Smooth muscle cell (in vitro differentiated cells): Measurements from ENCODE around the gene HES7. TPM values are rescaled to one million over a fixed set of nuclear protein-coding genes. Genes with fewer than 3 reads are reported as not detected.

Experiments
- DNase-seq: peaks from one replicate; lab custom pipeline; 2025; ENCODE audit not compliant: unreplicated experiment; lab: John Stamatoyannopoulos, UW
- H2AFZ ChIP-seq: fragments of 200-600 bp; sonication (generic); 2 replicates; pipeline ENCODE4 v1.6.0; 2016; ENCODE audit warnings: antibody characterized with exemption, low read depth, mild to moderate bottlenecking
- H3F3A ChIP-seq: fragments of 200-600 bp; sonication (generic); 2 replicates; pipeline ENCODE4 v1.6.0; 2017; ENCODE audit warnings: antibody characterized with exemption, low read depth
- H3K27ac ChIP-seq: fragments of 200-600 bp; sonication (generic); 2 replicates; pipeline ENCODE4 v1.5.1; 2016; ENCODE audit warnings: low read depth, mild to moderate bottlenecking
- H3K27me3 ChIP-seq: fragments of 200-600 bp; sonication (generic); 2 replicates; pipeline ENCODE4 v1.6.1; 2016; ENCODE audit warnings: low read depth, mild to moderate bottlenecking
- H3K36me3 ChIP-seq: fragments of 200-600 bp; sonication (generic); 2 replicates; pipeline ENCODE4 v1.5.1; 2016; ENCODE audit warnings: low read depth
- H3K4me1 ChIP-seq: fragments of 200-600 bp; sonication (generic); 2 replicates; pipeline ENCODE4 v1.5.1; 2016; ENCODE audit warnings: low read depth
- H3K4me2 ChIP-seq: fragments of 200-600 bp; sonication (generic); 2 replicates; pipeline ENCODE4 v1.6.0; 2016; ENCODE audit warnings: mild to moderate bottlenecking
- H3K4me3 ChIP-seq: fragments of 200-600 bp; sonication (generic); 2 replicates; pipeline ENCODE4 v1.5.1; 2016; ENCODE audit warnings: mild to moderate bottlenecking
- H3K79me2 ChIP-seq: fragments of 200-600 bp; sonication (generic); 2 replicates; pipeline ENCODE4 v1.6.0; 2016; ENCODE audit warnings: low read depth, mild to moderate bottlenecking
- H3K9ac ChIP-seq: fragments of 200-600 bp; sonication (generic); 2 replicates; pipeline ENCODE4 v1.6.0; 2016; ENCODE audit warnings: low read depth
- H3K9me3 ChIP-seq: fragments of 200-600 bp; sonication (generic); replicated peaks from 2 replicates; pipeline ENCODE4 v1.5.1; 2016; ENCODE audit warnings: low read depth
- H4K20me1 ChIP-seq: fragments of 200-600 bp; sonication (generic); 2 replicates; pipeline ENCODE4 v1.6.0; 2016; ENCODE audit warnings: low read depth
- CTCF ChIP-seq: fragments of 200-600 bp; sonication (generic); IDR thresholded peaks from 2 replicates; pipeline ENCODE4 v1.5.1; 2017; ENCODE audit warnings: borderline replicate concordance, mild to moderate bottlenecking, antibody characterized with exemption; ENCODE audit not compliant: insufficient read depth, poor library complexity, severe bottlenecking
- WGBS: methylation state at CpG from one replicate; pipeline ENCODE4 v1.1.7; 2016; ENCODE audit warnings: low lambda C conversion rate; 5-methylcytosine and 5-hydroxymethylcytosine counted together
- polyA plus RNA-seq: library from polyadenylated mRNA; unstranded; fragments of >200 nt; fragmentation: Nextera tagmentation; extraction: Ambion mirVana; gene quantifications from 2 replicates; pipeline ENCODE4 v1.2.1, GENCODE V29; 2016
- total RNA-seq: library from RNA; depleted of rRNA; stranded (reverse); fragments of >200 nt; gene quantifications from 2 replicates; pipeline ENCODE4 v1.2.3, GENCODE V29; 2014

The HES7 gene
- total and polyA plus RNA-seq, 2 experiments from 2014 or later, result not detected

- Histone ChIP-seq H3K36me3 (no peaks in the 10 kb centered on the region), H3K79me2 (no peaks in the 10 kb centered on the region), H4K20me1 (peaks cover 9% of the 10 kb centered on the region), H3K9ac (no peak overlapping the region), H2AFZ (peak overlapping the region; percentile 69), H3K27me3 (peaks cover 30% of the 10 kb centered on the region), H3K4me2 (peak overlapping the region; percentile 89), H3K27ac (no peak overlapping the region), H3K4me3 (peak overlapping the region; percentile 59), H3K9me3 (no peaks in the 10 kb centered on the region), H3K4me1 (peaks cover 22% of the 10 kb centered on the region), H3F3A (peaks cover 22% of the 10 kb centered on the region)
- TF ChIP-seq CTCF, result no peak
- DNase-seq, result no peak
- 2% methylated on average over 25 of the region's 29 CpGs for WGBS
Measured at GRCh38 chr17:8122422-8122923, 1.4 kb downstream of the HES7 start.

DNA sequence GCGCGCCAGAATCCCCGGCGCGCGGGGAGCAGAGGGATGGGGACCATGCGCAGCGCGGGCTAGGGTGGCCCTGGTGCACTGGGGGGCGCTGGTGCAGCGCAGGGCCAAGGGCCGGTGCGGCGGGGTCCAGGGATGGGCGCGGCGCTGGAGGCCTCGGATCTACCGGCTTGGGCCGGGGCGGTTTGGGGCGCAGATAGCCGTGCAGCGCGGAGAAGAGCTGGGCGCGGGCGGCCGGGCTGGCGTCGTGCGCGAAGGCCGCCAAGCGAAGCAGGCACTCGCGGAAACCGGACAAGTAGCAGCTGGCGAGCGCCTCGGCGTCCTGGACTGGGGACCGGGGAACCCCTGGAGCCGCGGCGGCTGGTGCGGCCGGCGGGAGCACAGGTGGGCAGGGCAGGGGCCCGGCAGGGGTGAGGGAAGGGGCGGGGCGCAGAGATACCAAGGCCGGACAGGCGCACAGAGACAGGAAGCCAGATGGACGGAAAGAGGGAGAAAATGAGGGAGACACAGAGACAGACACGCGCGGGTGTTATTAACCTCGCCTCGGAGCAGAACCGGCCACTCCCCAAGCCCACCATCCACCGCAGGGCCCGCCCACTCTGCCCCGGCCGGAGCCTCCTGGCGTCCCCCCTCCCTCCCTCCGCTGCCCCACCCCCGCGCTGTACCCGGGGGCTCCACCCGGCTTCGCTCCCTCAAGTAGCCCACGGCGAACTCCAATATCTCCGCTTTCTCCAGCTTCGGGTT lies 2.1 kb downstream of the HES7 start:
- peak overlapping the region; percentile 69 for H2AFZ ChIP-seq
- no peaks in the 10 kb centered on the region for H3K9me3 ChIP-seq
- no peak overlapping the region for H3K27ac ChIP-seq
- DNase-seq, result peak; percentile 29
- H3K27me3 ChIP-seq, result peaks cover 36% of the 10 kb centered on the region
- H3K79me2 ChIP-seq, result no peaks in the 10 kb centered on the region
- H3F3A ChIP-seq, result peaks cover 16% of the 10 kb centered on the region
- H3K36me3 ChIP-seq, result no peaks in the 10 kb centered on the region
- TF ChIP-seq CTCF, result peak; percentile 33
- H3K4me2 ChIP-seq, result peak overlapping the region; percentile 89
- peaks cover 22% of the 10 kb centered on the region for H3K4me1 ChIP-seq
- no peak overlapping the region for H3K9ac ChIP-seq
- WGBS, result under 1% methylated on average over 39 of the region's 76 CpGs
- peak overlapping the region; percentile 59 for H3K4me3 ChIP-seq
- H4K20me1 ChIP-seq, result peaks cover 9% of the 10 kb centered on the region

- peak overlapping the region; percentile 89 for H3K4me2 ChIP-seq
- H3K4me1 ChIP-seq, result peaks cover 22% of the 10 kb centered on the region
- H3K9me3 ChIP-seq, result no peaks in the 10 kb centered on the region
- peaks cover 9% of the 10 kb centered on the region for H4K20me1 ChIP-seq
- 4% methylated on average over 13 of the region's 25 CpGs for WGBS
- no peak overlapping the region for H3K9ac ChIP-seq
- no peak overlapping the region for H3K27ac ChIP-seq
- no peaks in the 10 kb centered on the region for H3K36me3 ChIP-seq
- H3K4me3 ChIP-seq, result peak overlapping the region; percentile 59
- no peak for DNase-seq
- H3F3A ChIP-seq, result peaks cover 13% of the 10 kb centered on the region
- peaks cover 41% of the 10 kb centered on the region for H3K27me3 ChIP-seq
- no peak overlapping the region for H2AFZ ChIP-seq
- no peaks in the 10 kb centered on the region for H3K79me2 ChIP-seq
- TF ChIP-seq CTCF, result no peak
Measured at GRCh38 chr17:8121407-8121680, 2.6 kb downstream of the HES7 start.
